HCT116 (cell line): ENCODE results near the gene SMOC1. TPM values are rescaled to one million over a fixed set of nuclear protein-coding genes. Genes with fewer than 3 reads are reported as not detected.

Source experiments
- ATAC-seq: fragments of 200-7000 bp; cut with Tn5 transposase; 2 replicates; pipeline ENCODE4 v1.9.1; 2020; ENCODE audit warnings: mild to moderate bottlenecking, moderate library complexity
- BruUV-seq: library from RNA; stranded (reverse); fragments of 400-500 nt; replicated peaks from 2 replicates; lab custom pipeline; 2021; lab: Mats Ljungman, UMichigan
- CTCF ChIA-PET: fragments of 300-600 bp; sonication (Branson Sonifier 250); formaldehyde crosslinking; loops from one replicate; lab custom pipeline; 2021; ENCODE audit warnings: antibody characterized with exemption; lab: Charles Lee
- POLR2A ChIA-PET: fragments of 300-600, 350-600 bp; sonication (Branson Sonifier 250); formaldehyde crosslinking; loops from one replicate; lab custom pipeline; 2021; ENCODE audit warnings: antibody characterized with exemption; lab: Charles Lee
- RAD21 ChIA-PET, 2 experiments: fragments of 300-600 bp; sonication (Branson Sonifier 250); formaldehyde crosslinking; loops; one replicate each; lab custom pipeline; 2023; ENCODE audit warnings: low total read pairs in 2 of 2; ENCODE audit not compliant: uncharacterized antibody in 2 of 2, unreplicated experiment in 2 of 2, low non-redundant PET in 1 of 2; lab: Charles Lee
- DNase-seq: peaks from one replicate; pipeline ENCODE4 v3.0.0-alpha.2; 2010; ENCODE audit warnings: low read depth, low spot score
- H2AFZ ChIP-seq: fragments of 200-600 bp; shearing (Covaris generic), sonication (generic); 2 replicates; pipeline ENCODE4 v1.6.1; 2017; ENCODE audit warnings: low read depth, mixed run types, mixed read lengths, antibody characterized with exemption, low read length; ENCODE audit not compliant: poor library complexity, severe bottlenecking
- H3K27ac ChIP-seq: 2 replicates; pipeline ENCODE4 v1.5.1; 2012; ENCODE audit warnings: low read depth, low read length
- H3K27me3 ChIP-seq: fragments of 200-600 bp; sonication (generic); 2 replicates; pipeline ENCODE4 v1.6.1; 2016; ENCODE audit warnings: mixed run types, low read length, mixed read lengths; ENCODE audit not compliant: insufficient read depth
- H3K36me3 ChIP-seq, 2 experiments: fragments of 200-500 bp in 1 of 2; fragments of 200-600 bp in 1 of 2; sonication (Bioruptor generic) in 1 of 2; sonication (generic) in 1 of 2; 2 replicates each; pipeline versions ENCODE4 v1.5.1 to v1.6.1; 2014 to 2016; ENCODE audit warnings: low read length in 2 of 2, inconsistent platforms in 1 of 2, mixed read lengths in 1 of 2, mixed run types in 1 of 2; ENCODE audit not compliant: insufficient read depth in 2 of 2, control insufficient read depth in 1 of 2
- H3K4me1 ChIP-seq, 2 experiments: fragments of 200-600 bp in 1 of 2; sonication (generic) in 1 of 2; 2 replicates each; pipeline versions ENCODE4 v1.5.1 to v1.6.1; 2012 to 2017; ENCODE audit warnings: low read length in 2 of 2, inconsistent platforms in 1 of 2, mild to moderate bottlenecking in 1 of 2, mixed read lengths in 1 of 2, mixed run types in 1 of 2, moderate library complexity in 1 of 2; ENCODE audit not compliant: insufficient read depth in 2 of 2, control insufficient read depth in 1 of 2
- H3K4me2 ChIP-seq: fragments of 200-600 bp; sonication (generic); 2 replicates; pipeline ENCODE4 v1.6.1; 2017; ENCODE audit warnings: mixed run types, low read length, mixed read lengths
- H3K4me3 ChIP-seq, 2 experiments: fragments of 200-600 bp in 1 of 2; sonication (generic) in 1 of 2; replicated peaks in 1 of 2; 2 replicates each; pipeline ENCODE4 v1.5.1; 2011 to 2016; ENCODE audit warnings: low read length in 2 of 2, control low read depth in 1 of 2, low read depth in 1 of 2, mild to moderate bottlenecking in 1 of 2, mixed read lengths in 1 of 2, mixed run types in 1 of 2
- H3K79me2 ChIP-seq: fragments of 200-600 bp; sonication (generic); 2 replicates; pipeline ENCODE4 v1.6.1; 2017; ENCODE audit warnings: mild to moderate bottlenecking, mixed run types, low read length, moderate library complexity, mixed read lengths; ENCODE audit not compliant: insufficient read depth
- H3K9ac ChIP-seq: fragments of 200-600 bp; sonication (generic); 2 replicates; pipeline ENCODE4 v1.6.1; 2016; ENCODE audit warnings: low read length, mixed read lengths
- H3K9me2 ChIP-seq: fragments of 200-600 bp; sonication (generic), shearing (Covaris generic); 2 replicates; pipeline ENCODE4 v1.6.1; 2017; ENCODE audit warnings: mixed run types, mild to moderate bottlenecking, moderate library complexity; ENCODE audit not compliant: insufficient read depth
- H3K9me3 ChIP-seq, 2 experiments: fragments of 200-500 bp in 1 of 2; fragments of 200-600 bp in 1 of 2; sonication (Bioruptor generic) in 1 of 2; sonication (generic) in 1 of 2; 2 replicates each; pipeline ENCODE4 v1.6.1; 2014 to 2017; ENCODE audit warnings: low read length in 2 of 2, mixed read lengths in 2 of 2, inconsistent platforms in 1 of 2, low read depth in 1 of 2, mild to moderate bottlenecking in 1 of 2, mixed run types in 1 of 2, moderate library complexity in 1 of 2; ENCODE audit not compliant: control insufficient read depth in 1 of 2, insufficient read depth in 1 of 2
- H4K20me1 ChIP-seq: fragments of 200-600 bp; sonication (generic), shearing (Covaris generic); 2 replicates; pipeline ENCODE4 v1.6.1; 2017; ENCODE audit warnings: mixed run types, mild to moderate bottlenecking, moderate library complexity; ENCODE audit not compliant: insufficient read depth
- CEBPB ChIP-seq: IDR thresholded peaks from 2 replicates; pipeline ENCODE4 v1.6.1; 2012; ENCODE audit warnings: low read depth
- ELF1 ChIP-seq: IDR thresholded peaks from 2 replicates; pipeline ENCODE4 v1.6.1; 2012; ENCODE audit warnings: low read depth, borderline replicate concordance
- EZH2phosphoT487 ChIP-seq: fragments of 200-600 bp; IDR thresholded peaks from 2 replicates; pipeline ENCODE4 v1.6.1; 2018; ENCODE audit warnings: antibody characterized with exemption, borderline replicate concordance
- JUND ChIP-seq: IDR thresholded peaks from 2 replicates; pipeline ENCODE4 v1.6.1; 2012
- POLR2A ChIP-seq: IDR thresholded peaks from 2 replicates; pipeline ENCODE4 v1.7.0; 2011; ENCODE audit warnings: borderline replicate concordance; ENCODE audit not compliant: insufficient read depth, insufficient read length; ENCODE audit errors: extremely low read depth
- RAD21 ChIP-seq: IDR thresholded peaks from 2 replicates; pipeline ENCODE4 v1.6.1; 2012; ENCODE audit warnings: low read depth, mild to moderate bottlenecking
- SP1 ChIP-seq: IDR thresholded peaks from 2 replicates; pipeline ENCODE4 v1.6.1; 2012; ENCODE audit warnings: low read depth
- SRF ChIP-seq: IDR thresholded peaks from 2 replicates; pipeline ENCODE4 v1.6.1; 2012; ENCODE audit warnings: low read depth
- TCF7L2 ChIP-seq: IDR thresholded peaks from 2 replicates; pipeline ENCODE4 v1.7.0; 2011; ENCODE audit warnings: borderline replicate concordance, inconsistent platforms; ENCODE audit not compliant: insufficient read depth, insufficient read length; ENCODE audit errors: extremely low read depth
- YY1 ChIP-seq: IDR thresholded peaks from 2 replicates; pipeline ENCODE4 v1.6.1; 2011; ENCODE audit warnings: low read length, low read depth, moderate library complexity, mild to moderate bottlenecking; ENCODE audit not compliant: insufficient replicate concordance; ENCODE audit errors: extremely low read depth
- ZFX ChIP-seq: fragments of 450-650 bp; IDR thresholded peaks from 2 replicates; pipeline ENCODE4 v1.6.1; 2017
- ZNF274 ChIP-seq: fragments of 200-500 bp; sonication (Bioruptor generic); IDR thresholded peaks from 2 replicates; pipeline ENCODE4 v1.6.1; 2014; ENCODE audit warnings: mild to moderate bottlenecking, low read depth, low read length, inconsistent platforms
- intact Hi-C: fragments of 100-400 bp; cut with micrococcal nuclease; formaldehyde crosslinking; loops from 2 replicates; pipeline ENCODE4 v1.10.0; 2022
- total RNA-seq: library from RNA; stranded (reverse); gene quantifications from one replicate; pipeline ENCODE4 v1.2.1, GENCODE V29; 2021; ENCODE audit not compliant: unreplicated experiment
- TF ChIP-seq, protein P1 (sequence below), 3 experiments: fragments of 200-600 bp in 1 of 3; sonication (generic) in 1 of 3; IDR thresholded peaks in 2 of 3; conservative IDR thresholded peaks in 1 of 3; 2 replicates each; pipeline ENCODE4 v1.5.1; 2012 to 2017; ENCODE audit warnings: low read depth in 2 of 3, low read length in 2 of 3, antibody characterized with exemption in 1 of 3, borderline replicate concordance in 1 of 3, control low read depth in 1 of 3, mild to moderate bottlenecking in 1 of 3, mixed read lengths in 1 of 3, mixed run types in 1 of 3, moderate library complexity in 1 of 3; ENCODE audit not compliant: insufficient read depth in 1 of 3
- TF ChIP-seq, protein P2 (sequence below): IDR thresholded peaks from 2 replicates; pipeline ENCODE4 v1.6.1; 2012

The SMOC1 gene
- total RNA-seq, 1 experiment from 2014 or later = not detected

DNA sequence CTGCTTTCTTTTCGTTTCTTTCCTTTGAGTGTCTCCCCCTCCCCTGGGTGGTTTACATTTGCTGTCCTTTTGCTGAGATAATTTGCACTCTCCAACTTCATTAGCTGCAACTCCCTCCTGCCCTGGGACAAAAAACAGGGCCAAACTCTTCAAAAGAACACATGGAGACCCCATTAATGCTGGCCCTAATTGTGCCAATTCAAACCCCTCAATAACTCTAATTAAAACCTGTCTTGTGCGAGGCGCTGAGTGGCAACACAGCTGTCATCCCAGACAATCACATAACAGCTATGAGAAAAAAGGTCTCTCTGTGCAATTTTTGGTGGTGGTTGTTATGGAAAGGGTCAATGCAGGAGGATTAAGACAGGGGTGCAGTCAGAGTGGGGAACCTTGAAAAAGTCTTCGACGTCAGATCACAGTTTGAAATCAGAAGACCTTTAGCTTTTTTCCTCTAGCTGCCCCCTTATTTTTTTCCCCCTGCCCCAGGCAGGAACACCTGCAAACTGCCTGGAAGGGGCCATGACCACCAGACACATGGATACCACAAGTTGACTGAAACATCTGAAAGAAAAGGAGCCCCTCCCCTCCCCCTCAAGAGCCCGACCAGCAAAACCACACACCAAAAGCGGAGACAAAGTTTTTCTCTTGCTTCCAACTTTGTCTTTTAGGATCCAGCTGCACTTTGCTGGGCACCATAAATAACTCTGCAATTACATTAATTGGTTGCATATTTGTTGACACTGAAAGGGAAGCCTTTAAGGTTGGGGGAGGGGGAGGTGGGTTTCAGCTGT is 26.5 kb upstream of the SMOC1 start:
- ChIA-PET RAD21 (no interaction called here), POLR2A (no interaction called here)

More for the DNA sequence above, 26.5 kb upstream of the SMOC1 start:
- ATAC-seq = no peak
- Histone ChIP-seq H3K9ac (no peak overlapping the region), H3K4me3 (no peak overlapping the region), H3K27me3 (peaks cover 17% of the 10 kb centered on the region; the same call in 1 of the 2 replicates), H2AFZ (no peak overlapping the region), H3K79me2 (no peaks in the 10 kb centered on the region), H3K4me1 (no peaks in the 10 kb centered on the region), H4K20me1 (no peaks in the 10 kb centered on the region), H3K36me3 (no peaks in the 10 kb centered on the region), H3K9me3 (no peaks in the 10 kb centered on the region), H3K27ac (no peak overlapping the region), H3K9me2 (no peaks in the 10 kb centered on the region), H3K4me2 (no peak overlapping the region)
- no peak for DNase-seq
- intact Hi-C loops = no loop called here
- no TSS peak for BruUV-seq
- TF ChIP-seq YY1 (no peak), EZH2phosphoT487 (no peak), RAD21 (no peak), POLR2A (no peak), ZNF274 (no peak), JUND (no peak), CEBPB (no peak), SRF (no peak), ELF1 (no peak), ZFX (no peak), SP1 (no peak), TCF7L2 (no peak)
- TF ChIP-seq, protein P1, sequence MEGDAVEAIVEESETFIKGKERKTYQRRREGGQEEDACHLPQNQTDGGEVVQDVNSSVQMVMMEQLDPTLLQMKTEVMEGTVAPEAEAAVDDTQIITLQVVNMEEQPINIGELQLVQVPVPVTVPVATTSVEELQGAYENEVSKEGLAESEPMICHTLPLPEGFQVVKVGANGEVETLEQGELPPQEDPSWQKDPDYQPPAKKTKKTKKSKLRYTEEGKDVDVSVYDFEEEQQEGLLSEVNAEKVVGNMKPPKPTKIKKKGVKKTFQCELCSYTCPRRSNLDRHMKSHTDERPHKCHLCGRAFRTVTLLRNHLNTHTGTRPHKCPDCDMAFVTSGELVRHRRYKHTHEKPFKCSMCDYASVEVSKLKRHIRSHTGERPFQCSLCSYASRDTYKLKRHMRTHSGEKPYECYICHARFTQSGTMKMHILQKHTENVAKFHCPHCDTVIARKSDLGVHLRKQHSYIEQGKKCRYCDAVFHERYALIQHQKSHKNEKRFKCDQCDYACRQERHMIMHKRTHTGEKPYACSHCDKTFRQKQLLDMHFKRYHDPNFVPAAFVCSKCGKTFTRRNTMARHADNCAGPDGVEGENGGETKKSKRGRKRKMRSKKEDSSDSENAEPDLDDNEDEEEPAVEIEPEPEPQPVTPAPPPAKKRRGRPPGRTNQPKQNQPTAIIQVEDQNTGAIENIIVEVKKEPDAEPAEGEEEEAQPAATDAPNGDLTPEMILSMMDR (IDR thresholded peaks at IDR 0.05 in 2 of 3, conservative IDR thresholded peaks at IDR 0.05 in 1 of 3; ENCODE audit: borderline replicate concordance in 1 of 3, insufficient read depth in 1 of 3, low read depth in 2 of 3, low read length in 2 of 3) = no peak
- TF ChIP-seq, protein P2, sequence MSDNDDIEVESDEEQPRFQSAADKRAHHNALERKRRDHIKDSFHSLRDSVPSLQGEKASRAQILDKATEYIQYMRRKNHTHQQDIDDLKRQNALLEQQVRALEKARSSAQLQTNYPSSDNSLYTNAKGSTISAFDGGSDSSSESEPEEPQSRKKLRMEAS = no peak
- CTCF ChIA-PET = no interaction called here
